Gastrocnemius medialis (tissue), 4 donors: ENCODE results near the gene NXT1.

Experiments
- CTCF ChIP-seq, 5 experiments: fragments of 450-650 bp in 3 of 5; fragments of 200-600 bp in 2 of 5; sonication (generic) in 2 of 5; IDR thresholded peaks in 4 of 5; conservative IDR thresholded peaks in 1 of 5; 1 replicate in 4 of 5; 2 replicates in 1 of 5; pipeline ENCODE4 v1.5.1; 2016 to 2019; ENCODE audit warnings: antibody characterized with exemption in 5 of 5, mild to moderate bottlenecking in 3 of 5, moderate library complexity in 3 of 5
- POLR2A ChIP-seq, 2 donors: fragments of 450-650 bp; IDR thresholded peaks; one replicate each; pipeline ENCODE4 v1.6.1; 2017; ENCODE audit warnings: antibody characterized with exemption in 2 of 2, mild to moderate bottlenecking in 2 of 2, moderate library complexity in 2 of 2

- TF ChIP-seq CTCF (IDR thresholded peaks at IDR 0.05 in 4 of 5, conservative IDR thresholded peaks at IDR 0.05 in 1 of 5) (no peak), POLR2A (IDR thresholded peaks at IDR 0.05) (no peak)
Observed at GRCh38 chr20:23343590-23343989, 7.0 kb upstream of the NXT1 start.
